Lower leg skin (tissue), 3 donors: ENCODE measurements around the gene EFCAB9.

ENCODE experiments used
- POLR2A ChIP-seq, 2 donors: fragments of 450-650 bp; IDR thresholded peaks; one replicate each; pipeline ENCODE4 v1.6.1; 2016 to 2017; ENCODE audit warnings: antibody characterized with exemption in 2 of 2, mild to moderate bottlenecking in 1 of 2, moderate library complexity in 1 of 2
- TF ChIP-seq, protein P1 (sequence below), 3 donors: fragments of 450-650 bp; IDR thresholded peaks; one replicate each; pipeline ENCODE4 v1.5.1; 2016; ENCODE audit warnings: antibody characterized with exemption in 3 of 3, mild to moderate bottlenecking in 3 of 3, moderate library complexity in 2 of 3

DNA sequence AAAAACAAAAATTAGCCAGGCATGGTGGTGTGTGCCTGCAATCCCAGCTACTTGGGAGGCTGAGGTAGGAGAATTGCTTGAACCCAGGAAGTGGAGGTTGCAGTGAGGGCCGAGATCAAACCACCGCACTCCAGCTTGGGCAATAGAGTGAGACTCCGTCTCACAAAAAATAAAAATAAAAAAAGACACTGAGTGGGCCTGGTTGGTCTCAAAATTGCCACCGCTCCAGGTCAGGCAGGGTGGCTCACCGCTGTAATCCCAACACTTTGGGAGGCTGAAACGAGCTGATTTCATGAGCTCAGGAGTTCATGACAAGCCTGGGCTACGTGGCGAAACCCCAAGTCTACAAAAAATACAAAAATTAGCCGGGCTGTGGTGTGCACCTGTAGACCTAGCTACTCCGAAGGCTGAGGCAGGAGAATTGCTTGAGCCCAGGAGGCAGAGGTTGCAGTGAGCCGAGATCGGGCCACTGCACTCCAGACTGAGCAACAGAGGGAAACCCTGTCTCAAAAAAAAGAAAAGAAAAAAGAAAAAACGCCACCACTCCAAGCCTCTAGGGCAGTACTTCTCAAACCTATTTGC is 7.8 kb upstream of the EFCAB9 start:
- TF ChIP-seq, protein P1, sequence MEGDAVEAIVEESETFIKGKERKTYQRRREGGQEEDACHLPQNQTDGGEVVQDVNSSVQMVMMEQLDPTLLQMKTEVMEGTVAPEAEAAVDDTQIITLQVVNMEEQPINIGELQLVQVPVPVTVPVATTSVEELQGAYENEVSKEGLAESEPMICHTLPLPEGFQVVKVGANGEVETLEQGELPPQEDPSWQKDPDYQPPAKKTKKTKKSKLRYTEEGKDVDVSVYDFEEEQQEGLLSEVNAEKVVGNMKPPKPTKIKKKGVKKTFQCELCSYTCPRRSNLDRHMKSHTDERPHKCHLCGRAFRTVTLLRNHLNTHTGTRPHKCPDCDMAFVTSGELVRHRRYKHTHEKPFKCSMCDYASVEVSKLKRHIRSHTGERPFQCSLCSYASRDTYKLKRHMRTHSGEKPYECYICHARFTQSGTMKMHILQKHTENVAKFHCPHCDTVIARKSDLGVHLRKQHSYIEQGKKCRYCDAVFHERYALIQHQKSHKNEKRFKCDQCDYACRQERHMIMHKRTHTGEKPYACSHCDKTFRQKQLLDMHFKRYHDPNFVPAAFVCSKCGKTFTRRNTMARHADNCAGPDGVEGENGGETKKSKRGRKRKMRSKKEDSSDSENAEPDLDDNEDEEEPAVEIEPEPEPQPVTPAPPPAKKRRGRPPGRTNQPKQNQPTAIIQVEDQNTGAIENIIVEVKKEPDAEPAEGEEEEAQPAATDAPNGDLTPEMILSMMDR (IDR thresholded peaks at IDR 0.05) = no peak
- no peak for TF ChIP-seq POLR2A (IDR thresholded peaks at IDR 0.05)
